Neuronal stem cell (in vitro differentiated cells): Measurements from ENCODE around the gene OPRL1.

Source experiments
- DNase-seq: peaks from one replicate; pipeline ENCODE4 v3.0.0-alpha.2; 2013; ENCODE audit warnings: low spot score
- H2AFZ ChIP-seq: one replicate; pipeline ENCODE4 v1.6.1; 2013; ENCODE audit warnings: mild to moderate bottlenecking, low read length, inconsistent platforms
- H2AK5ac ChIP-seq: 2 replicates; pipeline ENCODE4 v1.6.1; 2013; ENCODE audit warnings: low read depth, mild to moderate bottlenecking, inconsistent platforms, low read length, moderate library complexity, mixed read lengths
- H2BK120ac ChIP-seq: 2 replicates; pipeline ENCODE4 v1.6.1; 2013; ENCODE audit warnings: low read depth, mild to moderate bottlenecking, inconsistent platforms, low read length, moderate library complexity, mixed read lengths
- H2BK12ac ChIP-seq: one replicate; pipeline ENCODE4 v1.6.1; 2013; ENCODE audit warnings: low read length, inconsistent platforms
- H2BK15ac ChIP-seq: 2 replicates; pipeline ENCODE4 v1.6.1; 2013; ENCODE audit warnings: mild to moderate bottlenecking, low read length, inconsistent platforms, mixed read lengths
- H2BK5ac ChIP-seq: one replicate; pipeline ENCODE4 v1.6.1; 2013; ENCODE audit warnings: inconsistent platforms, mild to moderate bottlenecking, low read length, moderate library complexity
- H3K14ac ChIP-seq: one replicate; pipeline ENCODE4 v1.6.1; 2013; ENCODE audit warnings: low read length, inconsistent platforms
- H3K18ac ChIP-seq: 2 replicates; pipeline ENCODE4 v1.6.1; 2013; ENCODE audit warnings: low read length, inconsistent platforms
- H3K23ac ChIP-seq: 2 replicates; pipeline ENCODE4 v1.6.1; 2013; ENCODE audit warnings: low read depth, mild to moderate bottlenecking, mixed read lengths, low read length, inconsistent platforms; ENCODE audit not compliant: poor library complexity
- H3K27ac ChIP-seq: replicated peaks from 3 replicates; pipeline ENCODE4 v1.5.1; 2013; ENCODE audit warnings: low read length, inconsistent platforms
- H3K27me3 ChIP-seq, 3 experiments: 2 replicates each; pipeline ENCODE4 v1.6.1; 2013; ENCODE audit warnings: low read length in 3 of 3, mild to moderate bottlenecking in 2 of 3, inconsistent platforms in 1 of 3, low read depth in 1 of 3, mixed read lengths in 1 of 3, moderate library complexity in 1 of 3; ENCODE audit not compliant: control insufficient read depth in 3 of 3, insufficient read depth in 3 of 3
- H3K36me3 ChIP-seq, 2 donors: replicated peaks in 1 of 2; 2 replicates each; pipeline ENCODE4 v1.6.1; 2013; ENCODE audit warnings: low read length in 2 of 2; ENCODE audit not compliant: control insufficient read depth in 2 of 2, insufficient read depth in 2 of 2
- H3K4ac ChIP-seq: 2 replicates; pipeline ENCODE4 v1.6.1; 2013; ENCODE audit warnings: inconsistent platforms, mild to moderate bottlenecking, low read length, moderate library complexity
- H3K4me1 ChIP-seq, 2 donors: 1 replicate in 1 of 2; 2 replicates in 1 of 2; pipeline ENCODE4 v1.6.1; 2013; ENCODE audit warnings: low read length in 2 of 2, low read depth in 1 of 2; ENCODE audit not compliant: control insufficient read depth in 2 of 2, insufficient read depth in 1 of 2
- H3K4me2 ChIP-seq: one replicate; pipeline ENCODE4 v1.6.1; 2013; ENCODE audit warnings: mild to moderate bottlenecking, low read length, inconsistent platforms; ENCODE audit not compliant: insufficient read depth, poor library complexity, severe bottlenecking
- H3K4me3 ChIP-seq, 2 donors: 2 replicates each; pipeline ENCODE4 v1.5.1; 2013; ENCODE audit warnings: low read length in 2 of 2, mild to moderate bottlenecking in 2 of 2, inconsistent platforms in 1 of 2, moderate library complexity in 1 of 2
- H3K79me1 ChIP-seq: one replicate; pipeline ENCODE4 v1.6.1; 2013; ENCODE audit warnings: low read depth, mild to moderate bottlenecking, inconsistent platforms, low read length, moderate library complexity
- H3K9ac ChIP-seq: one replicate; pipeline ENCODE4 v1.6.1; 2013; ENCODE audit warnings: mild to moderate bottlenecking, low read depth, low read length, inconsistent platforms; ENCODE audit not compliant: poor library complexity
- H3K9me3 ChIP-seq, 2 donors: replicated peaks in 1 of 2; 2 replicates each; pipeline versions ENCODE3 to v1.6.1; 2013; ENCODE audit warnings: low read length in 2 of 2, mild to moderate bottlenecking in 2 of 2, inconsistent platforms in 1 of 2, low read depth in 1 of 2, mixed read lengths in 1 of 2, moderate library complexity in 1 of 2; ENCODE audit not compliant: control insufficient read depth in 2 of 2, insufficient read depth in 1 of 2
- H4K8ac ChIP-seq: one replicate; pipeline ENCODE4 v1.6.1; 2013; ENCODE audit warnings: low read depth, mild to moderate bottlenecking, inconsistent platforms, low read length, moderate library complexity
- H4K91ac ChIP-seq: one replicate; pipeline ENCODE4 v1.6.1; 2013; ENCODE audit warnings: low read length, low read depth, mild to moderate bottlenecking, inconsistent platforms; ENCODE audit not compliant: poor library complexity
- WGBS, 2 donors: extraction: QIAGEN DNeasy Blood & Tissue Kit; methylation state at CpG; one replicate each; pipeline ENCODE4 v1.1.7; 2013; ENCODE audit warnings: missing lambda C conversion rate in 2 of 2, mixed read lengths in 1 of 2; ENCODE audit not compliant: insufficient read length in 2 of 2, insufficient replicate concordance in 1 of 2; ENCODE audit errors: extremely low coverage in 2 of 2; 5-methylcytosine and 5-hydroxymethylcytosine counted together

OPRL1 gene

GRCh38 chr20:64045346-64046011, 34.4 kb upstream of the OPRL1 start:
- H3K4me1 ChIP-seq, result peaks cover 10 to 12% of the 10 kb centered on the region in 2 donors
- H3K9ac ChIP-seq, result no peak overlapping the region
- peak overlapping the region; percentile 71 for H3K18ac ChIP-seq
- peak overlapping the region; percentile 85 for H3K23ac ChIP-seq
- WGBS, 2 donors, result no CpG with 5 or more reads among the region's 11 CpGs
- peak overlapping the region; percentile 89 for H3K14ac ChIP-seq
- H3K36me3 ChIP-seq, result no peaks in the 10 kb centered on the region
- no peaks in the 10 kb centered on the region for H3K79me1 ChIP-seq
- no peak for DNase-seq
- H3K4ac ChIP-seq, result peak overlapping the region; percentile 53
- no peak overlapping the region for H3K27ac ChIP-seq
- no peak overlapping the region for H4K91ac ChIP-seq
- no peak overlapping the region for H3K4me3 ChIP-seq
- no peak overlapping the region for H2BK12ac ChIP-seq
- H3K9me3 ChIP-seq, result peaks cover 0 to 2% of the 10 kb centered on the region in 2 donors
- peak overlapping the region; percentile 89 for H2AK5ac ChIP-seq
- no peak overlapping the region for H2BK120ac ChIP-seq
- no peak overlapping the region for H2AFZ ChIP-seq
- peaks cover 34 to 91% (median 89%) of the 10 kb centered on the region in 3 experiments for H3K27me3 ChIP-seq
- no peak overlapping the region for H3K4me2 ChIP-seq
- H2BK5ac ChIP-seq, result peak overlapping the region; percentile 53
- H2BK15ac ChIP-seq, result no peak overlapping the region
- no peak overlapping the region for H4K8ac ChIP-seq

GRCh38 chr20:64047046-64047389, 32.9 kb upstream of the OPRL1 start:
- Histone ChIP-seq H3K4me2 (no peak overlapping the region), H3K23ac (no peak overlapping the region), H2BK120ac (no peak overlapping the region), H2AFZ (no peak overlapping the region), H3K36me3 (no peaks in the 10 kb centered on the region), H2BK12ac (peak overlapping the region; percentile 22), H3K79me1 (no peaks in the 10 kb centered on the region), H3K4me1 (peaks cover 4 to 12% of the 10 kb centered on the region in 2 donors), H4K8ac (no peak overlapping the region), H3K9me3 (peaks cover 0 to 2% of the 10 kb centered on the region in 2 donors), H4K91ac (no peak overlapping the region), H3K14ac (no peak overlapping the region), H3K18ac (no peak overlapping the region), H3K27ac (no peak overlapping the region), H2BK15ac (no peak overlapping the region), H3K4ac (no peak overlapping the region), H2BK5ac (peak overlapping the region; percentile 29), H3K27me3 (peaks cover 29 to 89% (median 78%) of the 10 kb centered on the region in 3 experiments), H2AK5ac (peak overlapping the region; percentile 94), H3K4me3 (no peak overlapping the region), H3K9ac (no peak overlapping the region)
- no CpG with 5 or more reads among the region's 8 CpGs for WGBS, 2 donors
- no peak for DNase-seq

- peaks cover 0 to 2% of the 10 kb centered on the region in 2 donors for H3K9me3 ChIP-seq
- peak overlapping the region; percentile 44 for H3K9ac ChIP-seq
- no peak overlapping the region for H2BK120ac ChIP-seq
- no peaks in the 10 kb centered on the region for H3K79me1 ChIP-seq
- H4K91ac ChIP-seq, result no peak overlapping the region
- no CpG with 5 or more reads among the region's 49 CpGs for WGBS, 2 donors
- H3K36me3 ChIP-seq, result no peaks in the 10 kb centered on the region
- H2BK12ac ChIP-seq, result peak overlapping the region; percentile 73
- H2AK5ac ChIP-seq, result peak overlapping the region; percentile 63
- peak overlapping the region; percentile 64 for H2AFZ ChIP-seq
- H3K4me3 ChIP-seq, result peak overlapping the region in 1 of 2 donors; percentile 11
- peak overlapping the region; percentile 38 for H3K14ac ChIP-seq
- no peak overlapping the region for H3K4ac ChIP-seq
- no peak overlapping the region for H3K27ac ChIP-seq
- no peak for DNase-seq
- H4K8ac ChIP-seq, result no peak overlapping the region
- H2BK5ac ChIP-seq, result peak overlapping the region; percentile 24
- H3K27me3 ChIP-seq, result peaks cover 25 to 93% (median 71%) of the 10 kb centered on the region in 3 experiments
- peak overlapping the region; percentile 66 for H3K4me2 ChIP-seq
- peak overlapping the region; percentile 70 for H3K18ac ChIP-seq
- H2BK15ac ChIP-seq, result peak overlapping the region; percentile 64
- H3K4me1 ChIP-seq, result peaks cover 0 to 12% of the 10 kb centered on the region in 2 donors
- peak overlapping the region; percentile 73 for H3K23ac ChIP-seq
Measured at GRCh38 chr20:64047968-64048401, 31.9 kb upstream of the OPRL1 start.

GRCh38 chr20:64048402-64049044, 31.4 kb upstream of the OPRL1 start:
- no CpG with 5 or more reads among the region's 101 CpGs for WGBS, 2 donors
- Histone ChIP-seq H3K4ac (no peak overlapping the region), H2AK5ac (peak overlapping the region; percentile 63), H2BK12ac (peak overlapping the region; percentile 41), H3K9ac (peak overlapping the region; percentile 44), H2BK15ac (peak overlapping the region; percentile 64), H3K9me3 (peaks cover 0 to 2% of the 10 kb centered on the region in 2 donors), H4K91ac (no peak overlapping the region), H3K27ac (no peak overlapping the region), H3K4me3 (peak overlapping the region in 1 of 2 donors; percentile 55), H3K4me1 (peaks cover under 1 to 15% of the 10 kb centered on the region in 2 donors), H3K4me2 (peak overlapping the region; percentile 66), H3K36me3 (no peaks in the 10 kb centered on the region), H2AFZ (peak overlapping the region; percentile 64), H3K79me1 (no peaks in the 10 kb centered on the region), H4K8ac (no peak overlapping the region), H2BK120ac (no peak overlapping the region), H3K23ac (peak overlapping the region; percentile 73), H2BK5ac (peak overlapping the region; percentile 24), H3K18ac (peak overlapping the region; percentile 70), H3K14ac (no peak overlapping the region), H3K27me3 (peaks cover 25 to 93% (median 66%) of the 10 kb centered on the region in 3 experiments)
- DNase-seq, result no peak
